HG03520 (cell line): ENCODE results near the gene SLC25A1.

ENCODE experiments used
- ATAC-seq: cut with Tn5 transposase; IDR thresholded peaks from one replicate; pipeline ENCODE4 v1.9.1; 2021; ENCODE audit warnings: mild to moderate bottlenecking, moderate library complexity; ENCODE audit not compliant: unreplicated experiment

Gene SLC25A1

DNA sequence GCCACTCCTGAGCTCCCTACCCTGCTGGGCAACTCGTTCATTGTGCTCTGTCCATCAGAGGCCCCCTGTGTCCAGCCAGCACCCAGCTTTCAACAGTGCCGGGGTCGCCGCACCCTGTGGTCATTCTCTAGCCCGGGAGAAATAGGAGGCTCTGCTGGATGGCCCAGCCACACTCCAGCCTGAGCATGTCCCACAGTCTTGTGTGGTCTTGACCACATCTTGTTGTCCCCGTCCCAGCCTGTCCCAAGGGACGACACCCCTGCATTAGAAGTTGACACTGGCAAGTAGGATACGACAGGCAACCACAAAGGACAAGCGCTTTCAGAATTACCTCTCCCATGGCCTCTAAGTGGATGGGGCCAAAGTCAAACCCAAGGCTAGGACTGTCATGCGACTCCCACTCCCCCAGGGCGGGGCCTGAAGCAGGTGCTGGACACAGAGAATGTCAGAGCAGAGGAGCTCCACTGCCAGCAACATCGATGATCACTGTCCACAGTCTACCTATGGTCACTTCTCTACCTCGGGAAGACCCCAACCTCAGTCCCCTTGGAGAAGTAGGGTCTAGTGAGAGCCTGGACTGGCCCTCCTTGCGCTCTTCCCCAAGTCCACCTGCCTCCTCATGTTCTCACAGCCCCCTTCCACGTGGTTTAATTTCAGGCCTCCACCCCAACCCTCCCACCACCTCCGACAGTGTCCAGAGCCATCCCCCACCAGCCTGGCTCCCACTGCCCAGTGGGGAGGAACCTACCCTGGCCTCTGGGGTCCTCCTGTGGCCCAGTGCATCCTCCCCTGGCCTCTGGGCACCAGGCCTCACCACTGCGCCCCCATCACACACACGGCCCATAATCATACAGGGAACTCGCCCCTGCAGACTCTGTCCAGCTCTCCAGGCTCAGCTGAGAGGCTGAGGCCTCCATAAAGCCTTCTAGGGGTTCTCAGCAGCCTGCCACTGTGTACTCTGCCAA, 51.9 kb downstream of the SLC25A1 start:
- no peak for ATAC-seq
